Activated T-helper 1 cell treated with anti-CD3 and anti-CD28 coated beads, Interleukin-12 subunit alpha, Interleukin-12 subunit beta, Interleukin-2, Interleukin-4 antibody, amounts not matched to agents 30 ng/mL and 10 ng/mL and 1 ng/mL, durations not matched to agents 14 hours and 24 hours and 36 hours (primary cell): ENCODE results near the gene HDGFL2. TPM values are rescaled to one million over a fixed set of nuclear protein-coding genes. Genes with fewer than 3 reads are reported as not detected.

Experiments used
- DNase-seq: peaks from one replicate; pipeline ENCODE4 v3.0.0; 2021; ENCODE audit warnings: low spot score
- H3K27ac Mint-ChIP-seq: one replicate; pipeline ENCODE4 v1.8.0; 2021; ENCODE audit warnings: mild to moderate bottlenecking, mixed read lengths
- H3K27me3 Mint-ChIP-seq: one replicate; pipeline ENCODE4 v1.8.0; 2022; ENCODE audit warnings: mild to moderate bottlenecking, moderate library complexity, mixed read lengths; ENCODE audit not compliant: insufficient read depth
- H3K36me3 Mint-ChIP-seq: one replicate; pipeline ENCODE4 v1.8.0; 2021; ENCODE audit warnings: low read depth, mixed read lengths
- H3K4me1 Mint-ChIP-seq: one replicate; pipeline ENCODE4 v1.8.0; 2021; ENCODE audit warnings: low read depth, mixed read lengths
- H3K4me3 Mint-ChIP-seq: one replicate; pipeline ENCODE4 v1.8.0; 2021; ENCODE audit warnings: mild to moderate bottlenecking, moderate library complexity, mixed read lengths
- H3K9me3 Mint-ChIP-seq: one replicate; pipeline ENCODE4 v1.8.0; 2021; ENCODE audit warnings: mixed read lengths
- intact Hi-C: fragments of 100-400 bp; cut with micrococcal nuclease; formaldehyde crosslinking; loops from one replicate; pipeline ENCODE4 v1.15.1; 2024
- total RNA-seq: library from RNA; stranded (reverse); gene quantifications from 2 replicates; pipeline ENCODE4 v1.2.3, GENCODE V29; 2022

Gene HDGFL2
- total RNA-seq, 1 donor from 2014 or later: 66.4 TPM

DNA sequence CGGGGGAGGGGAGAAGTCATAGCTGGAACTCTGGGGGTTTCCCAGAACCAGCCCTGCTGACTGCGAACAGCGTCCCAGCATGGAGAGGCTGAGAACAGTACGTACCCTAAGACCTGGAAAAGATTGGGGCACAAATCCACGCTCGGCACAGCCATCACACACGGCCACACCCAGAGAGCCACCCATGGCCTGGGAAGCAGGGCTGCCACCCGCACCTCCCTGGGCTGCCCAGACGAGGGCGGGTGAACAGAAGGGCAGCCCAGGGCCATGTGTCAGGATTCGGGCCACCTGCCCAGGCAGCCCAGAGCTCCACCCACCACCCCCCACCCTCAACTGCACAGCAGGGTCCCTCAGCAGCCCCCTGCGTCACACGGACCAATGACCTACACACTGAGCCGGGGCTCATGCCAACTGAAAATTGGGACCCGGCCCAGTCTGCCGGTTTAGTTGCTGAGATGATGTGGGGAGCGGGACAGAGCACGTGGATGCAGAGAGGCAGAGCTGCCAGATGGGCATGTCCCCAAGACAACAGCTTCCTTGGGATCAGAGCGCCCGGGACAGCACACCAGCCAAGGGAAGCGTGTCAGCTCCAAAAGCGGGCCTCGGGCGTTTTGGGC is 23.0 kb upstream of the HDGFL2 start:
- no peaks in the 10 kb centered on the region for H3K4me1 Mint-ChIP-seq
- no peak for DNase-seq
- peaks cover 16% of the 10 kb centered on the region for H3K36me3 Mint-ChIP-seq
- no peaks in the 10 kb centered on the region for H3K9me3 Mint-ChIP-seq
- no peak overlapping the region for H3K27ac Mint-ChIP-seq
- H3K4me3 Mint-ChIP-seq: no peak overlapping the region
- intact Hi-C loops: no loop called here
- H3K27me3 Mint-ChIP-seq: no peaks in the 10 kb centered on the region

DNA sequence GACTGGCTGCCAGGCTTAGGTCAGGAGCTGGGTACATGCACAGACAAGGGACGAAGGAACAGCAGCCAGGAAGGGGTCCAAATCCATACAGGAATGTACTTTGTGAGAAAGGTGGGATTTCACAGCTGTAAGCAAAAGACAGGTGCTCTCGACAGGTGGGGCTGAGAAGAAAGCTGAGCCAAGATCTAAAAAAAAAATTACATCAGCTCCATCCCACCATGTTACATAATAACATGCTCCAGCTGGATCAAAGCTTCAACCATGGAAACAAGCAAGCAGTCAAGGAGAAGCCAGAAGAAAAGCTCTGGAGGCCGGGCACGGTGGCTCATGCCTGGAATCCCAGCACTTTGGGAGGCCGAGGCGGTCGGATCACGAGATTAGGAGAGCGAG is 22.5 kb upstream of the HDGFL2 start:
- no peak overlapping the region for H3K27ac Mint-ChIP-seq

DNA sequence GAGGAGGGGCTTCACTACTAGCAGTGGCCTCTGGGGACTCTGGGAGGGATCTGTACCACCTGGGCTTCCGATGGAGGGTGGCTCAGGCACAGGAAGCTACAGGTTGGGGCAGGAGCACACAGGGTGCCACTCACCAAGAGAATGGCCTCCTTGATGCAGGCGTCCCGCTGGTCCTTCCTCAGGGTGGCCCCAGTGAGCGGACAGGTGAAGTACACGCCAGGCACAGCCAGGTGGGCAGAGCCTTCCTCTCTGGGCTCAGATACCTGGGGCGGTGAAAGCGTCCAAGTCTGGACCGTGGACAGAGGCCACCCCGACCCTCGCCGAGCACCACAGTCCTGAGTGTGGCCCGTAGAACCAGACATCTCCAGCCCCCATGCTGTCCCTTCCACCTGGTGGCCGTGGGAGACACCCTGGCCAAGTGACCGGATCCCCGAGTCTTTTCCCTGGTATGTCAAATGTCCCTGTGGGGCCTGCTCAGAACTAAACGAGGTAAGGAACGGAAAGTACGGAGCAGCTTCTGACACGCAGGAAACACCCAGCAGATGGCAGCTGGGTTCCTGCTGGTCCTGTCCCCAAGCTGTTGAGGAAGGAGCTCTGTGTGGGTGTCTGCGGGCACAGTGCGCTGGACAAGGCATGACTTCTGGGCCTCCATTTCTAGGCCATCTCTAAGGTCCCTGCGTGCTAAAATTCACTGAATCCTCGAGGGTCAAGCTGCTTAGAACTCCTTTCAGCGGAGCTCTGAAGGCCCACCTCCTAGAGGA is 19.7 kb upstream of the HDGFL2 start:
- intact Hi-C loops: no loop called here
- H3K4me3 Mint-ChIP-seq: no peak overlapping the region
- no peaks in the 10 kb centered on the region for H3K27me3 Mint-ChIP-seq
- H3K9me3 Mint-ChIP-seq: no peaks in the 10 kb centered on the region
- H3K27ac Mint-ChIP-seq: no peak overlapping the region
- DNase-seq: no peak
- H3K36me3 Mint-ChIP-seq: peaks cover 15% of the 10 kb centered on the region
- H3K4me1 Mint-ChIP-seq: peaks cover 11% of the 10 kb centered on the region

More for the DNA sequence above, 22.5 kb upstream of the HDGFL2 start:
- Mint-ChIP-seq H3K36me3 (peaks cover 16% of the 10 kb centered on the region), H3K4me1 (no peaks in the 10 kb centered on the region), H3K9me3 (no peaks in the 10 kb centered on the region), H3K4me3 (no peak overlapping the region), H3K27me3 (no peaks in the 10 kb centered on the region)
- intact Hi-C loops: no loop called here
- no peak for DNase-seq

DNA sequence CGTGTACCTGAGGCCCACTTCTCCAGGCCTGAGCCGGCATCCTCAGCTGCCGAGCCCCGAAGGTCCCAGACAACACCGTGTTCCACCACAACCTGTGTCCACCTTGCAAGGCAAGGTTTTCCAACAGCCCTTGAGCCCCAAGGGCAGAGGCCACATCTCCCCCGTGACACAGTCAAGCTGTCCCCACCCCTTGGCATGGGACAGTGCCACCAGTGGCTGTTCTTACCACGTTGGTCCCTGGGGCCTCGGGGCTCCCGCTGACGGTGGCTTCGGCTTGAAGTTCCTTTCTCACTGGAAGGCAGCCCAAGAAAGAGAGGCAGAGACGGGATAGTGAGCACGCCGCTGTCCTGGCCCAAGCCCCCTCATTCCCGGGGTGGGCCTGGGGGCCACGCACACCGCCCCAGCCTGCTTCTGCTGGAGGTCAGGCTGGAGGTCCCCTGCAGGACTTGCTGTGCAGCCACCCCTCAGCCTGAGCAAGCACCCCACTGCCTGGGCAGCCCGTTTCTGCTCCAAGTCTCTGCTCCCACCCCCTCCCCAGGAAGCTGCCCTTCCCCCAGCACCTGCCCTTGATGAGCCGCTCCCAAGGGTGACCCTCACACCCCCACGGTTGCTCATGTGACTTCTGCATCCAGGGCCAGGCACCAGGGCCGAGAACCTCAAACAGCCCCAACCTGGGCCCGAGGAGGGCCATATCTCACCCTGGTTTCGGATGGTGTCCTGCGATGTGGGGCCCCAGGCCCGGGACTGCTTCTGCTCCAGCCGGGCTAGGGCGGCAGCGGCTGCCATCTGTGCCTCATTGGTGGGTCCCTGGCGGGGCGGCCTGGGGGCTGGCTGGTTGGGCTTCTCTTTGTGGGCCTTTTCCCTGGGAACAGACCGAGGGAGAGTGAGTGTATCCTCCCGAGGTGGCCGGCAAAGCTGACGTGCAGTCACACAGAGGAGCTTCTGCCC is 18.6 kb upstream of the HDGFL2 start:
- intact Hi-C loops: no loop called here

DNA sequence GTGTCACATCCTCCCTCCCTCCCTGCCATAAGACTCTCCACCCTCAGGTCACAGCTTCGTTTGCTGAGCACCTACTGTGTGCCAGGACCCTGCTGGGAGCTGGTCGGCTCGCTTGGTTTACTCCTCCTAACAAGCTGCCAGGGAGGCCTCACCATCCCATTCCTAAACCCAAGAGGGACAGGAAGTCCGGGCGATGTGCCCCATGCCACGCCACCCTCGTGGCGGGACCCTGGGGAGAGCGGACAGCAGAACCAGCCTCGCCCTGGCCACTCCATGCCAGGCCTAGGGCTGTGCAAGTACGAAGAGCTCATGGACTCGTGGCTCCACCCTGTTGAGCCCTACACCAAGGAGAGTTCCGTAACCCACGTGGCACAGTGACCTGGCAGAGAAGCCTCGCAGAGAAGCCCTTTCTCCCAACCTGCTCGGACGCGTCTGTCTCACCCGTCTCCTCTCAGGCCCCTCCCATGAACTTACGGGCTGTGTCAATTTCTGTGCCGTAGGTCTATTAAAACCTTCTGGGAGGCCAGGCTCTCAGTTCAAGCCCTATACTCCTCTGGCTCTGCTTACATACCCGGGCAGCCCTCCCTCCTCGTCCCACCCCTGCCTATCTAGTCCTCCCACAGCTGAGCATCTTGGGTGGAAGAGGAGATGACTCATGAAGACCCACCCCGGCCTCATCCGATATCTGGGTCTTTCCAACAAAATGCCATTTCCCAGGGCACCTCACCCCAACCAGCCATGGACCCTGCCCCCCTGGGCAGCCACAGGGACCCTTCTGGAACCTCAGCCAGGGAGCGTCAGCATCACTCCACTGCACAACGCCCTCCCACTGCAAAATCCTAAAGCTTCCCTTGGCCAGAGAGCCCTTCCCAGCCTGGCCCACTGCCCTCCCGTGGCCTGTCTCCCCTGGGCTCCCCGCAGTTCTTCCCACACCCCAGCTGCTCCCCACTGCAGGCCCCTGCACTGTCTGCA is 17.1 kb upstream of the HDGFL2 start:
- no peak for DNase-seq
- peaks cover 11% of the 10 kb centered on the region for H3K4me1 Mint-ChIP-seq
- peak overlapping the region; percentile 54 for H3K4me3 Mint-ChIP-seq
- H3K36me3 Mint-ChIP-seq: peaks cover 4% of the 10 kb centered on the region
- peaks cover 2% of the 10 kb centered on the region for H3K27me3 Mint-ChIP-seq
- no peak overlapping the region for H3K27ac Mint-ChIP-seq
- no peaks in the 10 kb centered on the region for H3K9me3 Mint-ChIP-seq
- intact Hi-C loops: no loop called here

More for the DNA sequence above, 18.6 kb upstream of the HDGFL2 start:
- Mint-ChIP-seq H3K4me3 (no peak overlapping the region), H3K4me1 (peaks cover 11% of the 10 kb centered on the region), H3K36me3 (peaks cover 12% of the 10 kb centered on the region), H3K27me3 (peaks cover 2% of the 10 kb centered on the region), H3K9me3 (no peaks in the 10 kb centered on the region), H3K27ac (no peak overlapping the region)
- DNase-seq: no peak

DNA sequence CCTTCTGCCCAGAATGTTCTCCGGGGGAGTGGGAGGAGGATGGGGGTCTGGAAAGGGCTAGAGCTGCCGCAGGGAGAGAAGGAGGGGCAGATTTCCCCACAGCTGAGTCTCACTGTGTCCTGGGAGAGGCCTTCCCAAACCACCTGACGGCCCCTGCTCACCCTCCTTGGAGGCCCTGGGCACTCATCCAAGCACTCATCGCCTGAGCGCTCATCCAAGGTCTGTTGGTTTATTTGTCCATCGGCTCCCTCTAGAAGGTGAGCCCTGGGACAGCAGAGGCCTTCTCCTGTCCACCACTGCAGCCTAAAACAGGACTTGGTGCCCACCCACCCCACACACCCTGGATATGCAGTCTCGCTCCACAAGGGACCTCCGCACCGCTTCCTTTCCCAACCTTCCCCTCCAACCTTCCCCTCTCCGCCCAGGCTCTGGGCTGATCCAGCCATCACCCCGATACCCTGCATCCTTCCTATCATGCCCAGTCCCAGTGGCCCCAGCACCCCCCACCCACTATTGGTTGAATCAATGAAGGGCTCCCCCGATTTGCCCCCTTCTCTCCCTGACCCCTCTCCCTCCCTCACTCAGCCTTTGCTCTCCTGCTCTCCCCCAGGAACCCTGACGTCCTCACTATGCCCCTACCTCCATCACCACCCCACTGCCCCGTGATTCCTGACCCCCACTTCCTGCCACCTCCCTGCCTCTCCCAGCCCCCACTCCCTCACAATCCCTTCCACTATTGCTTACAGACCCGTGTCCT is 16.2 kb upstream of the HDGFL2 start:
- Mint-ChIP-seq H3K4me1 (peaks cover 11% of the 10 kb centered on the region), H3K27ac (peak overlapping the region; percentile 64), H3K27me3 (peaks cover 2% of the 10 kb centered on the region), H3K36me3 (no peaks in the 10 kb centered on the region), H3K9me3 (no peaks in the 10 kb centered on the region), H3K4me3 (peak overlapping the region; percentile 87)
- no peak for DNase-seq
- intact Hi-C loops: loop anchor here (2.0 kb wide), 1 partner anchor 113 kb away; the partner anchor contains the start of gene MPND

DNA sequence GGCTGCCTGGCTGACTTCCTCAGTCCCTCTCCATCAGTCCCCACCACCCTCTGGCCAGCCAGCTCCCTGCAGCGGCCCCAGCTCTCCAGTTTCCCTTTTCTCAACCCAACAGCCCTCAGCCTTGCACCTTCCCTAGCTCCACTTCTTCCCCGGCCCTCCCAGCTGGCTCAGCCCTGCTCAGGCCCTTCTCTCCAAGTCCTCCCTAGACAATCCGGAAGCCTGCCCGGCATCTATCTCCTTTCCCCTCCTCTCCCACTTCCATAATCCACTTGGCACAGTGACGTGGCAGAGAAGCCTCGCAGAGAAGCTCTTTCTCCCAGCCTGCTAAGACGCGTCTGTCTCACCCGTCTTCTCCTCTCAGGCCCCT is 15.6 kb upstream of the HDGFL2 start:
- no peaks in the 10 kb centered on the region for H3K9me3 Mint-ChIP-seq
- peaks cover 2% of the 10 kb centered on the region for H3K27me3 Mint-ChIP-seq
- no peaks in the 10 kb centered on the region for H3K36me3 Mint-ChIP-seq
- intact Hi-C loops: loop anchor here (2.0 kb wide), 1 partner anchor 114 kb away; the partner anchor contains the start of gene MPND
- no peak for DNase-seq
- H3K4me1 Mint-ChIP-seq: peaks cover 11% of the 10 kb centered on the region
- H3K4me3 Mint-ChIP-seq: peak overlapping the region; percentile 87
- peak overlapping the region; percentile 64 for H3K27ac Mint-ChIP-seq

DNA sequence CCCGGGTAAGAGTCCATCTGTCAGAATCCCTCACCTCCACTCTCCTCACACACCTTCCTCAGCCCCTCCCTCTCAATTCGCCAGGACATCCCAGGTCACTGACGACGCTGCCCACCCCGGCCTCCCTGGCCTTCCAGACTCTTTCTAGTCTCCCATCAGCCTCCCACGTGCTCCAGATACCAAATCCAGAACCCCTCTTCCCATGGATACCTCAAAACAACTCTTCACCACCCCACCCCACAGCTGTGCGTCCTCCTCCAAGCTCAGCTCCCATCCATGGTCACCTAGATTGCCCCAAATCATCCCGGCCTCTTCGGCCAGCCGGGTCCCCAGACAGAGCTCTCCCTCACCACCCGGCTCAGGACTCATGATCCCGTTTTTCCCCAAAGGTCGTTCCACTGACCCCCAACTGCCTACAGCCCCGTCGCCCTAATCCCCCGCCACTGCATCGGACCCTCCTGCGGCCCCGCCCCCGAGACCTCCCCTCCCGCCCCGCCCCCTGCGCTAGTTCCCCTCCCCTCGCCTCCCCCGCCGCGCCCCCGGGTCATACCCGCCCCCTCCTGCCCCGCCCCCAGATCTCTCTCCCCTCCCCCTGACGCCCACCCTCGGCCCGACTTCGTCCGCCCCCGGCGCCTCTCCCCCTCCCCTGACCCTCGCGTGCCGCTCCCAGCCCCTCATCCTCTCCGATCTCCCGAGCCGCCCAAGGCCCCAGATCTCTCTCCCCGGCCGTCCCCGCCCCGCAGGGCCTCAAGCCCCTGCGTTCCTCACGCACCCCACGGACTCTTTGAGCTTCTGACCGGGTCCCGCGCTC is 15.0 kb upstream of the HDGFL2 start:
- Mint-ChIP-seq H3K36me3 (no peaks in the 10 kb centered on the region), H3K27me3 (peaks cover 2% of the 10 kb centered on the region), H3K9me3 (no peaks in the 10 kb centered on the region), H3K27ac (peak overlapping the region; percentile 64), H3K4me3 (peak overlapping the region; percentile 87), H3K4me1 (peaks cover 11% of the 10 kb centered on the region)
- intact Hi-C loops: loop anchor here (1.0 to 2.0 kb wide), 5 partner anchors 14 to 210 kb away; partner anchors contain the start of genes CHAF1A, MPND and YJU2
- no peak for DNase-seq

DNA sequence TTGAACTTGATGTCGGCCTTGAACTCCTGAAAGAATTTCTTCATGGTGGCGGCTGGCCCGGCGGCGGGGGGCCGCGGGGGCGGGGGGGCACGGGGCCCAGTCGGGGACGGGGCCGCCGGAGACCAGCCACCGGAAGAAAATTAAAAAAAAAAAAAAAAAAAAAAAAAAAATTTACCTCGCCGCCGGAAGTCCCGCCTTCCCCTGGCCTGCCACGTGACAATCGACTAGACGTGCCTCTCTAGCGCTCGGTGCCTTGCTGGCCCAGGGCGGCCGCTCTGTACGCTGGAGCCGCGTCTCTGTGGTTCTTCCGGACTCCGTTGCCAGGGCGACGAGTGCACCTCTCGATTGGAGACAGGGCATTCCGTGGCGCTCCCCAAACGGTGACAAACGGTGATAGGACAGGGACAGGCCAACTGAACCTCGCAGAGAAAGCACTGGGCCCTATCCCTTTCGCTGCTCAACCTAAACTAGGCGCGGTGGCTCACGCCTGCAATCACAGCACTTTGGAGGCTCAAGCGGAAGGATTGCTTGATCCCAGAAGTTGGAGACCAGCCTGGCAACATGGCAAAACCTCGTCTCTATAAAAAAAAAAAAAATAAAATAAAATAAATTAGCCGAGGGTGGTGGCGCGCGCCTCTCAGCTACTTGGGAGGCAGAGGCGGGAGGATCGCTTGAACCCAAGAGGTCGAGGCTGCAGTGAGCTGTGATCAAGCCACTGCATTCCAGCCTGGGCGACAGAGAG is 14.3 kb upstream of the HDGFL2 start, which contains the start of gene UBXN6:
TSS of gene UBXN6 (minus strand) at position 141 of the 742 bp plus-strand sequence. CDS start at position 44, 97 bp downstream.
- Mint-ChIP-seq H3K4me1 (peaks cover 11% of the 10 kb centered on the region), H3K27me3 (peaks cover 2% of the 10 kb centered on the region), H3K36me3 (no peaks in the 10 kb centered on the region), H3K27ac (peak within 1 kb of the TSS; percentile 94), H3K9me3 (no peaks in the 10 kb centered on the region), H3K4me3 (peak within 1 kb of the TSS; percentile 92)
- DNase-seq: peak; percentile 98
- intact Hi-C loops: loop anchor here (1.0 to 2.0 kb wide), 5 partner anchors 13 to 211 kb away; partner anchors contain the start of genes CHAF1A, MPND and YJU2

DNA sequence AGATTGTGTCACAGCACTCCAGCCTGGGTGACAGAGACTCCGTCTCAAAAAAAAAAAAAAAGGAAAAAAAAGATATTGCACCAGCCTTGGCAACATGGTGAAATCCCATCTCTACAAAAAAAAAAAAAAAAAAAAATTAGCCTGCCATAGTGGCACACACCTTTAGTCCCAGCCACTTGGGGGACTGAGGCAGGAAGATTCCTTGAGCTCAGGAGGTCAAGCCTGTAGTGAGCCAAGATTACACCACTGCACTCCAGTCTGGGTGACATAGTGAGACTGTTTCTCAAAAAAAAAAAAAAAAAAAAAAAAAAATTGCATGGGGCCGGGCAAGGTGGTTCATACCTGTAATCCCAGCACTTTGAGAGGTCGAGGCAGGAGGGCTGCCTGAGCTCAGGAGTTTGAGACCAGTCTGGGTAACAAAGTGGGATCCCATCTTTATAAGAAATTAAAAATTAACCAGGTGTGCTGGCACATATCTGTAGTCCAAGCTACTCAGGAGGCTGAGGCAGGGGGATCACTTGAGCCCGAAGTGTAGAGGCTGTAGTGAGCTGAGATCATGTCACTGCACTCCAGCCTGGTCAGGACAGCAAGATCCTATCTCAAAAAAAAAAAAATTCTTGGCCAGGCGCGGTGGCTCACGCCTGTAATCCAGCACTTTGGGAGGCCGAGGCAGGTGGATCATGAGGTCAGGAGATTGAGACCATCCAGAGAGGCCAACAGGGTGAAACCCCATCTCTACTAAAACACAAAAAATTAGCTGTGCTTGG is 7.1 kb upstream of the HDGFL2 start:
- Mint-ChIP-seq H3K27ac (no peak overlapping the region), H3K4me3 (no peak overlapping the region)

More for the DNA sequence above, 7.1 kb upstream of the HDGFL2 start:
- H3K4me1 Mint-ChIP-seq: no peaks in the 10 kb centered on the region
- no peaks in the 10 kb centered on the region for H3K9me3 Mint-ChIP-seq
- no peaks in the 10 kb centered on the region for H3K27me3 Mint-ChIP-seq
- intact Hi-C loops: no loop called here
- DNase-seq: no peak
- no peaks in the 10 kb centered on the region for H3K36me3 Mint-ChIP-seq
